Fibroblast of mammary gland (primary cell): Measurements from ENCODE around the gene HERC2.
"Not testable (repeated sequence)": the region's sequence is repeated elsewhere in the genome, so short reads cannot be mapped to it uniquely, and the experiment has no call there.

Experiments
- DNase-seq: peaks from one replicate; pipeline ENCODE4 v3.0.0-alpha.2; 2010; ENCODE audit warnings: low read depth
- H3K4me3 ChIP-seq: 2 replicates; pipeline ENCODE4 v1.5.1; 2011; ENCODE audit warnings: low read depth, mild to moderate bottlenecking, low read length, moderate library complexity; ENCODE audit not compliant: control insufficient read depth
- TF ChIP-seq, protein P1 (sequence below): conservative IDR thresholded peaks from 2 replicates; pipeline ENCODE4 v1.5.1; 2011; ENCODE audit warnings: low read depth, low read length, inconsistent platforms; ENCODE audit not compliant: control insufficient read depth, insufficient read depth

Gene HERC2

DNA sequence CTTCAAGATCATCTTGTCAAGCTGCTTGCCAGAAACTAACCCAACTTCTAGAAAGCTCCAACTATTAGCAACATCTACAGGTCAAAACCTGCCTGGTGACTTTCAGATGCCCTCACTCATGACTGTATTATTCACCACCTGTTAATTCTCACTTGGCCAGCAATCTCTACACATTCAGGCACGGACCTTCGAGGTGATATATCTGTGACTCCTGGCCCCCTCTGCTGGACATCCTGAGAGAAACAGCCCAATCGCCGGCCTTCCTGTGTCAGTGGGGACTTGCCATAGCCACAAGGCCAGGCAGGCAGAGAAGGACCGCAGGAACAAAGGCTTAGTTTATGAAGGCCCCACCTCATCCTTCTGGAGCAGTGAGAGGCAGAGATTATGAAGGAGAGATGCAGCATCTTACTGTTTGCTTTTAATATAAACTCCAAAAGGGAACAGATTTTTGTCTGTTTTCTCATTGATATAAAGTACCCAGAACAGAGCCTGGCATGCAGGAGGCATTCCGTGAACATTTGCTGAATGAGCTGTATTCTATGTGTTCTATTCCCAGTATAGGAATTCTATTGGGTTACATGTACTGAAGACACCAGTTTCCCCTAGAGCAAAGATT, 198.5 kb downstream of the HERC2 start:
- no peak overlapping the region for H3K4me3 ChIP-seq
- DNase-seq = peak; percentile 69
- TF ChIP-seq, protein P1, sequence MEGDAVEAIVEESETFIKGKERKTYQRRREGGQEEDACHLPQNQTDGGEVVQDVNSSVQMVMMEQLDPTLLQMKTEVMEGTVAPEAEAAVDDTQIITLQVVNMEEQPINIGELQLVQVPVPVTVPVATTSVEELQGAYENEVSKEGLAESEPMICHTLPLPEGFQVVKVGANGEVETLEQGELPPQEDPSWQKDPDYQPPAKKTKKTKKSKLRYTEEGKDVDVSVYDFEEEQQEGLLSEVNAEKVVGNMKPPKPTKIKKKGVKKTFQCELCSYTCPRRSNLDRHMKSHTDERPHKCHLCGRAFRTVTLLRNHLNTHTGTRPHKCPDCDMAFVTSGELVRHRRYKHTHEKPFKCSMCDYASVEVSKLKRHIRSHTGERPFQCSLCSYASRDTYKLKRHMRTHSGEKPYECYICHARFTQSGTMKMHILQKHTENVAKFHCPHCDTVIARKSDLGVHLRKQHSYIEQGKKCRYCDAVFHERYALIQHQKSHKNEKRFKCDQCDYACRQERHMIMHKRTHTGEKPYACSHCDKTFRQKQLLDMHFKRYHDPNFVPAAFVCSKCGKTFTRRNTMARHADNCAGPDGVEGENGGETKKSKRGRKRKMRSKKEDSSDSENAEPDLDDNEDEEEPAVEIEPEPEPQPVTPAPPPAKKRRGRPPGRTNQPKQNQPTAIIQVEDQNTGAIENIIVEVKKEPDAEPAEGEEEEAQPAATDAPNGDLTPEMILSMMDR = peak; percentile 71

DNA sequence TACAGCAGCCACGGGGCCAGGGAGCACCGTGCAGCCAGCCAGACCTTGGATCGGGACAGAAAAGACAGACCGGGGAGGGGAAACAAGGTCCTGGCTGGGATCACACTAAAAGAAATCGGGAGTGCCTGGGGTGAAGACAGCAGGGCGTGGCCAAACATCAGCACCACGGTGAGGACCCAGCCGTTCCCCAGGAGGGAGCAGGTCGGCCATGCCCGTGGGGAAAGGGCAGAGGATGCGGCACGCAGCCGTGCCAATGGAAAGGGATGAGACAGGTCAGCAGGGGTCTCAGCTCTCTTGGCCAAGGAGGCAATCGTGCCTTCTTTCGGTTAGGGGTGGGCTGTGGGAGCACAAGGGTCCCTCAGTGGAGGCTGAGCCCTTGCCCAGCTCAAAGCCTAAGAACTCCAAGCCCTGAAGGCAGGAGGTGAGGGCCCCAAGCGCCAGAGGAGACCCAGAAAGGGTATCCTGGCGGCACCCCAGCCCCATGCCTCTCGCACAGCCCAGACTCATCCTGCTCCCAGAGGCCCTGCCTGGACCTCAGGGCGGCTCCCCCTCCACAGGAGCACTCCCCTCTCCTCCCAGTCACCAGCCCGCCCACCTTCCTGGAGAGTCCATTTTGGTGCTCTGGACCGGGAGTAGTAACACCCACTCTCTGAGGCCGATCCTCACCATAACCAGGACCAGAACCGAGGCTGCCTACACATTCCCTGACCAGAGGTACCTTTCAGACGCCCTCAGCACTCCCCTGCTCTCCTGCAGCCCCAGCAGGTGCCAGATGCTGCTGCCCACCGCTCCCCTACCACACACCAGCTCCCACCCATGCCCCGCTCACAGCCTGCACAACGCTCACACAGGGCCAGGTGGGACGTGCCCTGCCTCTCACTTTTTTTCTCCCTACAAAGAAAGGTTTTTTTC, 199.7 kb downstream of the HERC2 start:
- no peak for DNase-seq
- TF ChIP-seq, protein P1 = no peak
- H3K4me3 ChIP-seq = no peak overlapping the region

DNA sequence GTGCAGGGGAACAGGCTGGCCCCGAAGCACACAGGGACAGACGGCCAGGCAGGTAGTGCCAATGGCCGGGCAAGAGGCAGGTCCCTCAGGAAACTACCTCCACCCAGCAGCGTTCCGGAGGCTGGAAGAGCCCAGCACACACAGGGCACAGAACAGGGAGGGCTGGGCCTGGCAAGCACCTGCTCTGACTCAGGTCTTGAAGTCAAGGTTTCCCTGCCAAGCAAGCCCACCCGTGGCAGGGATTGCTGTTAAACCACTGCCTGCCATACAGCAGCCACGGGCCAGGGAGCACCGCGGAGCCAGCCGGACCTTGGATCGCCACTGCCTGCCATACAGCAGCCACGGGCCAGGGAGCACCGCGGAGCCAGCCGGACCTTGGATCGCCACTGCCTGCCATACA, 200.4 kb downstream of the HERC2 start:
- not testable (repeated sequence) for H3K4me3 ChIP-seq, DNase-seq

DNA sequence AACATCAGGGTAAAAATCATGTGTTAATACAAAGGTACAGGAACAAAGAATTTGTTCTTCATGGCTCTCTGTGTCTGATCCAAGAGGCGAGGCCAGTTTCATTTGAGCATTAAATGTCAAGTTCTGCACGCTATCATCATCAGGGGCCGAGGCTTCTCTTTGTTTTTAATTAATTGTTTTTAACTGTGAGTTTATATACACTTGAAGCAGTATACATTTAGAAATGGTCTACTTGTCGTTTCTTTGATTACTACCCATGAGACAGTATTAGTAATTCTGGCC, 201.7 kb downstream of the HERC2 start:
- DNase-seq = no peak
- TF ChIP-seq, protein P1 = no peak
- H3K4me3 ChIP-seq = no peak overlapping the region

DNA sequence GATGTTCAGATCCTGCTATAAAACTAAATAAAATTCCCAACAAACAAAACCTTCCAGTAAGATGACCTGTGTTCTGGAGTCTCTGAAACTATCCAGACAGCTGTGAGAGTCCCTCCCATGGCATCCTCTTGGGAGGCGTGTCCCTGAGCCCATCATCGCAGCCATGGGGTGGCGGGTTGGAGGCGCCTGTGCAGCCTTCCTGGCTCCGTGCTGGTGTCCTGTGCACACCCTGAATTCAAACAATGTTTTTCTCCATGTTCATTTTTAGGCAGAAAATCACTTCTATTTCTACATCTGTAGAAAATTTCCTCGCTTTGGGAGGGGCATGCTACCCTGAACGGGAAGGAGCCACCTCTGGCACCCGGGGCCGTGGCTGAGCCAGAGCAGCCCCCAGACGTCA, 203.4 kb downstream of the HERC2 start:
- TF ChIP-seq, protein P1 = no peak
- H3K4me3 ChIP-seq = no peak overlapping the region
- DNase-seq = no peak

DNA sequence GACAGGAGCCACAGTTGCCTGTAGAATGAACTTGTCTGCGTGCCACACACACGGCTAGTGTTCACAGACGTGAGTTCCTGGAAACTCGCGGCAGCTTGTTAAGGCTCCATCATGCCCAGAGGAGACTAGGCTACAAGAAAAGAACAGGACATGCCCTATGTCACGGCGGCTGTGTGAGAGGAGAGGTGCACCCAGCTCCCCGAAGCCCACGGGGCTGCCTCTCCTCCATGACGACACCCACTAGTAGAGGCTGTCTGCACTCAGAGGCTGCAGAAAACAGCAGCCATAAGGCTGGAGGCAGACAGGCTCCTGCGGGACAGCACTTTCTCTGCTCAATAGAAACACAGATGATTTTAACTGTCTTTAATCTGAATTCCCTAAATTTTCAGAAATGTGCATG, 203.9 kb downstream of the HERC2 start:
- no peak for DNase-seq
- no peak overlapping the region for H3K4me3 ChIP-seq
- TF ChIP-seq, protein P1 = no peak

DNA sequence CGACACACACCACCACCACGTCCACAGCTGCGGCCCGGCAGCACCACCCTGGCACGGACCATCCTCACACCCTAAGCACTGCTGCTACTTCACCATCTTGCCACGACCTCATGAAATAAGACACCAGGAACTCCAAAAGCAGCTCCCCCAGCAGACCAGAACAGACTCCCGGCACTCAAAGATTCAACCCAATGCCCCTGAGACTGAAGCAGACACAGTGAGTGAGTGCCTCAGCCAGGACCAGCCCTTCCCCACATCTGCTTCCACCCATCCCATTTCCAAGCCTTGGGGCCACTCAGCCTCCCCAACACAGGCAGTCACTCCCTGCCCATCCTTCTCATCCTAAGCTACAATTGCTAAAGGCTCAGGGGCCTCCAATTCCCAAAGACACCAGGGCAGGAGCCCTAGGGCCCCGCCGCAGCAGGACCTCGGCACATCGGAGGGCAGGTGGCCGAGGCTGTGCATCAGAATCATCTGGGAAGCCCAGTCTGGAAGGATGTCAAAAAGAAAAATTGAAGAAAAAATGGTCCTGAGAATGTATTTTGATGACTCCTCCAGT, 204.5 kb downstream of the HERC2 start:
- no peak for DNase-seq
- H3K4me3 ChIP-seq = no peak overlapping the region

More for the DNA sequence above, 204.5 kb downstream of the HERC2 start:
- TF ChIP-seq, protein P1 = no peak
